Activated naive CD4-positive, alpha-beta T cell treated with anti-CD3 and anti-CD28 coated beads, Interleukin-2, amount 50 U/mL, for 72 hours (primary cell): Measurements from ENCODE around the gene SRP68. TPM values are rescaled to one million over a fixed set of nuclear protein-coding genes. Genes with fewer than 3 reads are reported as not detected.

Source experiments
- ATAC-seq, 2 donors: fragments of 150-1000 bp; cut with Tn5 transposase; 2 replicates each; pipeline ENCODE4 v1.10.0; 2021; ENCODE audit warnings: mild to moderate bottlenecking in 2 of 2, moderate library complexity in 2 of 2
- DNase-seq, 2 donors: peaks; one replicate each; pipeline ENCODE4 v3.0.0; 2021 to 2022; ENCODE audit warnings: low spot score in 2 of 2
- H3K27ac Mint-ChIP-seq, 2 donors: one replicate each; pipeline ENCODE4 v1.8.0; 2022; ENCODE audit warnings: mild to moderate bottlenecking in 2 of 2, mixed read lengths in 2 of 2
- H3K36me3 Mint-ChIP-seq, 2 donors: one replicate each; pipeline ENCODE4 v1.8.0; 2022; ENCODE audit warnings: mixed read lengths in 2 of 2
- H3K9me3 Mint-ChIP-seq, 2 donors: one replicate each; pipeline ENCODE4 v1.8.0; 2022; ENCODE audit warnings: mixed read lengths in 2 of 2
- total RNA-seq, 2 donors: library from RNA; stranded (reverse); gene quantifications; one replicate each; pipeline ENCODE4 v1.2.3, GENCODE V29; 2022

The SRP68 gene
- total RNA-seq, 2 donors from 2014 or later: 78.8 to 162 TPM

GRCh38 chr17:76039121-76039520 lies 33.2 kb downstream of the SRP68 start:
- peaks cover 12 to 17% of the 10 kb centered on the region in 2 donors for H3K36me3 Mint-ChIP-seq
- DNase-seq (no peak), ATAC-seq (no peak)
- H3K9me3 Mint-ChIP-seq: no peaks in the 10 kb centered on the region
- peak overlapping the region; percentile 46 to 55 for H3K27ac Mint-ChIP-seq

DNA sequence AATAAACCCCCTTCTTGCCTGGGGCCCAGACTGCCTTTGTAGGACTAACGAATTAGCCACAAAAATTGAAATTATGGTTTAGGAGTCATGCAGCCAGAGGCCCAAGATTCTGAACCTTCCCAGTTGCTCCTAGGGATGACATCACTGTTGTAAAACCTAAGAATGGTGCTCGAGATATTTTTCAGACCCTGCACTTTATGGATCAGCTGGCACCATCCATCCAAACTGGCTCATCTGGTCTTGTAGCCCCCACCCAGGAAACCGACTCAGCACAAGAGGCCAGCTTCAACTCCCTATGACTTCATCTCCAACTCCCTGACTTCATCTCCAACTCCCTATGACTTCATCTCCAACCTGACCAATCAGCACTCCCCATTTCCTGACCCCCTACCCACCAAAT lies 34.3 kb downstream of the SRP68 start:
- DNase-seq (no peak), ATAC-seq (no peak)
- Mint-ChIP-seq H3K9me3 (no peaks in the 10 kb centered on the region), H3K27ac (peak overlapping the region; percentile 46 to 85), H3K36me3 (peaks cover 4 to 9% of the 10 kb centered on the region in 2 donors)

DNA sequence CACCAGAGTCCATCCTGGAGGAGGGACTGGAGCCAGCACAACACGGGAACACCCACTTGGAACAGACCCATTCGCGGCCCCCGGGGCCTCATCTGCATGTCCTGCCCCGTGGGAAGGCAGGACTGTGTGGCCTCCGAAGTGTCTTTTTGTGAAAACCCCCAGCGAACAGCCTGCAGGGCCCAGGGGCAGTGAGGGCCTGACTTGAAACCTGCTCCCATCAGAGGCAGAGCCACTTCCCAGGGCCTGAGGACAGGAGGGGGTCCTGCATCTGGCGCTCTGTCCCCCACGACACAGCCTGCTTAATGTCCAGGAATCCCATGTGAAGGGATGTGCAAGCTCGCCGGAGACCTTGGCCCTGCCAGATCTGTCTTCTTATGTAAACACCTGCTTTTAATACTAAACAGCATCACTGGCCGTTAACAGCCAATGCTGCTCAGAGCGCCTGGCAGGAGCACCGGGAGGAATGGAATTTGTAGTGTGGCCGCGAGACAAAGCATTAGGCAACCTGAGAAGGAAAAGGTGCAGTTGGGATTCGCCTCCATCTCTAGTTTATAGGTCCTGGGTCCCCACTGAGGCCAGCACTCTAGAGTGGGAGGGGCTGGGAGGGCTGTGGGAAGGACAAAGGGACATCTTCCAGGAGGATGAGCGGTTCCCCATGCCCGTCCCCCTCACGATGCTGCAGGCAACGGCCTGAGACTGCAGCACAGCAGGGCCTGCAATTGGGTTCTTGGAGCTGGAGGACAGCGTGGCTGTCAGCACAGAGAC lies 35.6 kb downstream of the SRP68 start:
- ATAC-seq (no peak), DNase-seq (no peak)
- Mint-ChIP-seq H3K27ac (peak overlapping the region in 1 of 2 donors; percentile 42), H3K9me3 (no peaks in the 10 kb centered on the region), H3K36me3 (peaks cover 4 to 9% of the 10 kb centered on the region in 2 donors)

- ATAC-seq (no peak), DNase-seq (no peak)
- H3K9me3 Mint-ChIP-seq: no peaks in the 10 kb centered on the region
- H3K27ac Mint-ChIP-seq: peak overlapping the region; percentile 33 to 93
- peaks cover 4 to 9% of the 10 kb centered on the region in 2 donors for H3K36me3 Mint-ChIP-seq
Measured at GRCh38 chr17:76034428-76035350, 37.6 kb downstream of the SRP68 start.

GRCh38 chr17:76033139-76033538 lies 39.2 kb downstream of the SRP68 start:
- DNase-seq: no peak
- no peaks in the 10 kb centered on the region for H3K9me3 Mint-ChIP-seq
- no peak overlapping the region for H3K27ac Mint-ChIP-seq
- ATAC-seq: no peak
- no peaks in the 10 kb centered on the region for H3K36me3 Mint-ChIP-seq

DNA sequence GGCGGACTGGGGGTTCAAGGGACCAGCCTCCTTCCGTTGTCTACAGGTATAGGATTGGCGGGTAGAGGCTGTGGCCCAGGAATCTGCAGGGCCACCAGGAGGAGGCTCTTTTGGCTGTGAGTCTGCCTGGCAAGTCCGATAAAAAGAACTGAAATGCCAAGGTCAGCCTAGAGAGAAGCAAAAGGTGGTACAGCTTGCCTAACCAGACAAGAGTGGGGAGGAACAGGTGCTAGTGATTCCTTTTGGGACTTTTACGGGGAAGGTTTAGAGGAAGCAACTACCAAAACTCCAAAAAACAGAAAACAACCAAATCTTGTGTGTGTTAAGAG lies 39.6 kb downstream of the SRP68 start:
- no peak for ATAC-seq
- DNase-seq: no peak
- no peak overlapping the region for H3K27ac Mint-ChIP-seq
- no peaks in the 10 kb centered on the region for H3K9me3 Mint-ChIP-seq
- H3K36me3 Mint-ChIP-seq: no peaks in the 10 kb centered on the region

DNA sequence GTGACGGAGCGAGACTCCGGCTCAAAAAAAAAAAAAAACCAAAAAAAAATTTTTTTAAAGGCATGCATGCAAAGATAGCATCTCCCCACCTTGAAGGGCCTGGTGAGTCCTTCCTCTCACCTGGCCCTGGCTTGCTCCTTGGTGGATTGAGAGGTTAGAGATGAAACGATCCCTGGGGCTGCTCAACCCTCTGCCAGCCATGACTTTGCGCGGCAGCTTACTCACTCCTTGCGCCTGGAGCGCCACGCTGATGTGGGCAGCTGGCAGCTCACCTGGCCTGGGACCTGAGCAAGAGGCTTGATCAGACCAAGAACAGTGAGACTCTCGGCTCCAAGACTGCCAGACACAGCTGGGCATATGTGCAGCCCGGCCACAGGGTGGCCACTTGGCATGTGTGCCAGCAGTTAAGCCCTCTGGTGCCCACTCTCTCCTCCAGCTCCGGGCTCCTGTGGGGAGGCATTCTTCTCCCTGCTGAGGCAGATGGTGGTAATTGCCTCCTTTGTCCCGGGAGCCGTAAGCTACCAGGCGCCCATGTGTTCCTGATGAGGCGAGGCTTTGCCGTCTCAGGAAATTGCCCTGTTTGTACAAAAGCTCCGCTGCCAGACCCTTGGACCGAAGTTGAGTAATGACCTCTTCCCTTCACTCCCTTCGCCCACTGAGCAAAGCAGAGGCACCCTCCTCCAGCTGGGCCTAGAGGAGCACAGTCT lies 40.1 kb downstream of the SRP68 start:
- no peaks in the 10 kb centered on the region for H3K9me3 Mint-ChIP-seq
- no peak overlapping the region for H3K27ac Mint-ChIP-seq
- ATAC-seq (no peak), DNase-seq (no peak)
- H3K36me3 Mint-ChIP-seq: no peaks in the 10 kb centered on the region

GRCh38 chr17:76027159-76027839 lies 45.0 kb downstream of the SRP68 start, which contains the start of gene EVPL:
Gene EVPL (minus strand): TSS chr17:76027306. CDS start chr17:76027198, 108 bp downstream.
- ATAC-seq (peak in 1 of 2 donors; percentile 22), DNase-seq (no peak)
- H3K9me3 Mint-ChIP-seq: no peaks in the 10 kb centered on the region
- no peak within 1 kb of the TSS for H3K27ac Mint-ChIP-seq
- no peaks in the 10 kb centered on the region for H3K36me3 Mint-ChIP-seq

GRCh38 chr17:76026714-76027158 lies 45.6 kb downstream of the SRP68 start:
- Mint-ChIP-seq H3K27ac (no peak overlapping the region), H3K9me3 (no peaks in the 10 kb centered on the region), H3K36me3 (no peaks in the 10 kb centered on the region)
- ATAC-seq (no peak), DNase-seq (no peak)

- no peak for ATAC-seq
- Mint-ChIP-seq H3K9me3 (no peaks in the 10 kb centered on the region), H3K36me3 (no peaks in the 10 kb centered on the region), H3K27ac (no peak overlapping the region)
- DNase-seq: no peak
Measured at GRCh38 chr17:76025294-76025693, 47.0 kb downstream of the SRP68 start.

GRCh38 chr17:76024353-76024752 lies 48.0 kb downstream of the SRP68 start:
- no peaks in the 10 kb centered on the region for H3K9me3 Mint-ChIP-seq
- H3K36me3 Mint-ChIP-seq: no peaks in the 10 kb centered on the region
- H3K27ac Mint-ChIP-seq: no peak overlapping the region
- ATAC-seq (no peak), DNase-seq (no peak)

- Mint-ChIP-seq H3K27ac (no peak overlapping the region), H3K36me3 (no peaks in the 10 kb centered on the region)
- ATAC-seq: no peak
Measured at GRCh38 chr17:76023900-76024237, 48.4 kb downstream of the SRP68 start.

DNA sequence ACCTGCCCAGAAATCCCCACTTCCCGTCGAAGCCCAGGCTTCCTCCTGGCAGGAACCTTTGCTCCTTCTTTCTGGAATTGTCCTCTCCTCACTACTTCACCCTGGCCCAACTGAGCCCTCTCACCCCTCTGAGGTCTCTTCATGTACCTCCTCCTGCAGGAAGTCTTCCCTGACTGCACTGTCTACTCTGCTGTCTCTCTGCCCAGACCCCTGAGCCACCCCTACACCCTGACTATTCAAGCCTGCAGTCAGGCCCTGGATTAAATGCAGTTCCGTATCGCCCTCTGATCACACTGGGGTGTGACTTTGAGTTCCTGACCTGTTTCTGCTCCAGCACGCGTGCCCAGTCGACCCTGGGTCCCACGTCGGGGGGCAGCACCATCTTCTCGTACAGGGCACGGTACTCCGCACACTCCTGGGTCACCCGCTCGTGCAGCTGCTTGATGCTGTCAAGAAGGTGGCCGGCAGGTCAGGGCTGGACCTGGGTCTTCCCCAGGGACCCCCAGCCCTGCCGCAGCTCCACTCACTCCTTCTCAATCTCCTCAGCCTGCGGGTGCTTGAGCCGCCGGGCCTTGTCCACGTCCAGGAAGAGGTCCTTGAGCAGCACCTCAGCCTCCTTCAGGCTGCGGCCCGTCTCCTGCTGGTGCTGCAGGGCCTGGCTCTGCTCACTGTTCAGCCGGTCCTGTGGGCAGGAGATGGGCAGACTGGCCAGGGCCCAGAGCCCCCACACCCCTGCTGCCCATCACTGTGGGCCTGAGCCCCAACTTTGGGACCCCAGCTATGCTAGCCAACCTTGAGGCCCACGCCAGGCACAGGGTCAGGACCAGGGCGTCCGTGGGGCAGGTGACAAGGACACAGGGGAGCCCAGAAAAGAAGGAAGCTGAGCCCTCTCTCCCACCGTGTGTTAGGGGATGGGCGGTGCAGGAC lies 49.1 kb downstream of the SRP68 start:
- H3K9me3 Mint-ChIP-seq: no peaks in the 10 kb centered on the region
- no peak overlapping the region for H3K27ac Mint-ChIP-seq
- no peak for DNase-seq
- H3K36me3 Mint-ChIP-seq: no peaks in the 10 kb centered on the region
- ATAC-seq: no peak

More at GRCh38 chr17:76023900-76024237, 48.4 kb downstream of the SRP68 start:
- H3K9me3 Mint-ChIP-seq: no peaks in the 10 kb centered on the region
- DNase-seq: no peak

DNA sequence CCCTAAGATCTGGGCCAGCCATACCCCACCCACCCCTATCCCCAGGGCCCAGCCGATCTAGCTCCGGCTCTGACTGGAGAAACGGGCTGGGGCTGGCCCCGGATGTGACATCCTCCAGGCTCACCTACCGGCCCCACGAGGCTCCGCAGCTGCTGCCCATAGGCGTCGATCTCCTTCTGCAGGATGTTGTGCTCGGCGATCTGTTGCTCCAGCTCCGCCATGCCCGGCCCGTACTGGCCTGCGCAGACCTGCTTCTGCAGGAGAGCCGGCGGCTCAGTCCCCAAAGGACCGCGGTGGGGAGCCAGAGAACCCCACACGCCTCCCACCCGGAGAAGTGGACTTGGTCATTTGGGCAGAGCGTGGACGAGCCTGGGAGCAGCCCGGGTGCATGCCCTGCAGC lies 50.0 kb downstream of the SRP68 start:
- ATAC-seq (no peak), DNase-seq (no peak)
- Mint-ChIP-seq H3K36me3 (no peaks in the 10 kb centered on the region), H3K27ac (no peak overlapping the region), H3K9me3 (no peaks in the 10 kb centered on the region)

- ATAC-seq (no peak), DNase-seq (no peak)
- no peaks in the 10 kb centered on the region for H3K36me3 Mint-ChIP-seq
- H3K9me3 Mint-ChIP-seq: no peaks in the 10 kb centered on the region
- H3K27ac Mint-ChIP-seq: peak overlapping the region; percentile 33 to 88
Measured at GRCh38 chr17:76019833-76020467, 52.4 kb downstream of the SRP68 start.
